ENCODE measurements around the gene POLA2. TPM values are rescaled to one million over a fixed set of nuclear protein-coding genes. Genes with fewer than 3 reads are reported as not detected.

POLA2 gene
- total RNA-seq, 1 experiment from 2014 or later, result 35.6 TPM

- no peak for TF ChIP-seq CBFB (CRISPR knock-in tag; IDR thresholded peaks at IDR 0.05; ENCODE audit: low read depth)
- no peak for TF ChIP-seq ZNF263 (CRISPR knock-in tag; IDR thresholded peaks at IDR 0.05; ENCODE audit: low read depth)
- peak; percentile 70; the same call in 1 of the 2 replicates for TF ChIP-seq GTF2I (CRISPR knock-in tag; conservative IDR thresholded peaks at IDR 0.05)
Measured at GRCh38 chr11:65315866-65316226, 54.1 kb downstream of the POLA2 start (continued).

DNA sequence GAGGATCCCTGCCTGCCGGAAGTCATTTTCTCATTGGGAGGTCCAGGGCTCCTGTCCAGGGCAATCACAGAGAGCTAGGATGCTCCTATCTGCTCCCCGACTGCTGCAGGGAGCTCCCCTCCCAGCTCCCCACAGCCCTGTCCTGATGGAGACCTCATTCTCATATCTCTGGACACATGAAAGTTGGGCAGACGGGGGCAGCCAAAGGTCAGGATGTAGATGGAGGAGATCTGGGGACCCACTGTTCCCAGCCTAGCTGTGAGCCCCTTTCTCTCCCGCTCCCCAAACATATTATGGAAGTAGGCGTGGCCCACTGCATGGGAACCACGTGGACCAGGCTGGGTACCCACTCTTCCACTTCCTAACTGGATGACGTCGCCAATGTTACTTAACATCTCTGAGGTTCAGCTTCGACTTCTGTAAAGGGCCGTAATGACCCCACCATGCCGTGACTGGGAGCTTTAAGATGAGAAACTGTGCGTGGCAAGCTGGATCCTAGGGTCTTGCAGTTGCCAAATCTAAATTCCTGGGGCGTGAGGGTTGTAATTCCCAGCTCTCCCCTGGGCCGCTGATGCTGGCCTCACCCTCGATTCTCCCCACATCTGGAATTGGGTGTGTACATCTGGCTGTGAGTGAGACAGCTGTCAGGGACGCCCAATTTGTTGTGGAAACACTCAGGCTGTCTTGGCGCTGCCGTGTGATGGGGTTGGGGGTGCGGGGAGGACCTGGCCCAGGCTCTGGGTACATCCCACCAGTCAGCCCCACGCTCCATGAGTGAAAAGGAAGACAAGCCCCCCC lies 54.7 kb downstream of the POLA2 start:
- CTCF ChIA-PET, result interaction anchor here (0.7 to 13.2 kb wide), 27 partner anchors 9 to 269 kb away, joined by 3 to 232 read pairs (median 7); partner anchors contain the start of genes CAPN1, DPF2, FAU and MRPL49
- peak overlapping the region; percentile 71 for H3K4me3 Mint-ChIP-seq
- no peaks in the 10 kb centered on the region for H3K9me3 Mint-ChIP-seq
- H3K27ac Mint-ChIP-seq, result peak overlapping the region; percentile 74
- POLR2A ChIA-PET, result interaction anchor here (1.0 to 2.9 kb wide), 9 partner anchors 9 to 191 kb away, joined by 3 to 13 read pairs (median 4); partner anchors contain the start of genes DPF2 and POLA2
- H3K36me3 Mint-ChIP-seq, result peaks cover 5% of the 10 kb centered on the region; the same call in 1 of the 2 replicates
- peaks cover 29% of the 10 kb centered on the region for H3K27me3 Mint-ChIP-seq (ENCODE audit: low read depth)
- peaks cover 35% of the 10 kb centered on the region for H3K4me1 Mint-ChIP-seq
- TF ChIP-seq SMAD3 (CRISPR knock-in tag; IDR thresholded peaks at IDR 0.05; ENCODE audit: borderline replicate concordance) (no peak), ETV6 (CRISPR knock-in tag; IDR thresholded peaks at IDR 0.05) (no peak), SMAD4 (CRISPR knock-in tag; IDR thresholded peaks at IDR 0.05) (no peak), ERG (CRISPR knock-in tag; IDR thresholded peaks at IDR 0.05) (no peak), GRHL2 (CRISPR knock-in tag; IDR thresholded peaks at IDR 0.05; ENCODE audit: insufficient replicate concordance, severe bottlenecking) (no peak), SOX15 (CRISPR knock-in tag; IDR thresholded peaks at IDR 0.05) (no peak), NFYB (CRISPR knock-in tag; conservative IDR thresholded peaks at IDR 0.05; ENCODE audit: low read depth) (no peak)
- TF ChIP-seq, protein P1, sequence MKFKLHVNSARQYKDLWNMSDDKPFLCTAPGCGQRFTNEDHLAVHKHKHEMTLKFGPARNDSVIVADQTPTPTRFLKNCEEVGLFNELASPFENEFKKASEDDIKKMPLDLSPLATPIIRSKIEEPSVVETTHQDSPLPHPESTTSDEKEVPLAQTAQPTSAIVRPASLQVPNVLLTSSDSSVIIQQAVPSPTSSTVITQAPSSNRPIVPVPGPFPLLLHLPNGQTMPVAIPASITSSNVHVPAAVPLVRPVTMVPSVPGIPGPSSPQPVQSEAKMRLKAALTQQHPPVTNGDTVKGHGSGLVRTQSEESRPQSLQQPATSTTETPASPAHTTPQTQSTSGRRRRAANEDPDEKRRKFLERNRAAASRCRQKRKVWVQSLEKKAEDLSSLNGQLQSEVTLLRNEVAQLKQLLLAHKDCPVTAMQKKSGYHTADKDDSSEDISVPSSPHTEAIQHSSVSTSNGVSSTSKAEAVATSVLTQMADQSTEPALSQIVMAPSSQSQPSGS (CRISPR knock-in tag; IDR thresholded peaks at IDR 0.05; ENCODE audit: borderline replicate concordance, low read depth), result no peak
- TF ChIP-seq, protein P2, sequence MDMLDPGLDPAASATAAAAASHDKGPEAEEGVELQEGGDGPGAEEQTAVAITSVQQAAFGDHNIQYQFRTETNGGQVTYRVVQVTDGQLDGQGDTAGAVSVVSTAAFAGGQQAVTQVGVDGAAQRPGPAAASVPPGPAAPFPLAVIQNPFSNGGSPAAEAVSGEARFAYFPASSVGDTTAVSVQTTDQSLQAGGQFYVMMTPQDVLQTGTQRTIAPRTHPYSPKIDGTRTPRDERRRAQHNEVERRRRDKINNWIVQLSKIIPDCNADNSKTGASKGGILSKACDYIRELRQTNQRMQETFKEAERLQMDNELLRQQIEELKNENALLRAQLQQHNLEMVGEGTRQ (CRISPR knock-in tag; IDR thresholded peaks at IDR 0.05), result no peak
- TF ChIP-seq, protein P3, sequence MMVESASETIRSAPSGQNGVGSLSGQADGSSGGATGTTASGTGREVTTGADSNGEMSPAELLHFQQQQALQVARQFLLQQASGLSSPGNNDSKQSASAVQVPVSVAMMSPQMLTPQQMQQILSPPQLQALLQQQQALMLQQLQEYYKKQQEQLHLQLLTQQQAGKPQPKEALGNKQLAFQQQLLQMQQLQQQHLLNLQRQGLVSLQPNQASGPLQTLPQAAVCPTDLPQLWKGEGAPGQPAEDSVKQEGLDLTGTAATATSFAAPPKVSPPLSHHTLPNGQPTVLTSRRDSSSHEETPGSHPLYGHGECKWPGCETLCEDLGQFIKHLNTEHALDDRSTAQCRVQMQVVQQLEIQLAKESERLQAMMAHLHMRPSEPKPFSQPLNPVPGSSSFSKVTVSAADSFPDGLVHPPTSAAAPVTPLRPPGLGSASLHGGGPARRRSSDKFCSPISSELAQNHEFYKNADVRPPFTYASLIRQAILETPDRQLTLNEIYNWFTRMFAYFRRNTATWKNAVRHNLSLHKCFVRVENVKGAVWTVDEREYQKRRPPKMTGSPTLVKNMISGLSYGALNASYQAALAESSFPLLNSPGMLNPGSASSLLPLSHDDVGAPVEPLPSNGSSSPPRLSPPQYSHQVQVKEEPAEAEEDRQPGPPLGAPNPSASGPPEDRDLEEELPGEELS (CRISPR knock-in tag; IDR thresholded peaks at IDR 0.05), result no peak
- TF ChIP-seq, protein P4, sequence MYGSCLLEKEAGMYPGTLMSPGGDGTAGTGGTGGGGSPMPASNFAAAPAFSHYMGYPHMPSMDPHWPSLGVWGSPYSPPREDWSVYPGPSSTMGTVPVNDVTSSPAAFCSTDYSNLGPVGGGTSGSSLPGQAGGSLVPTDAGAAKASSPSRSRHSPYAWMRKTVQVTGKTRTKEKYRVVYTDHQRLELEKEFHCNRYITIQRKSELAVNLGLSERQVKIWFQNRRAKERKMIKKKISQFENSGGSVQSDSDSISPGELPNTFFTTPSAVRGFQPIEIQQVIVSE (CRISPR knock-in tag; IDR thresholded peaks at IDR 0.05; ENCODE audit: borderline replicate concordance), result no peak
- no peak for ATAC-seq
- no peak for DNase-seq (ENCODE audit: low spot score)
